Peyer's patch (tissue), 4 donors: Measurements from ENCODE around the gene PAPOLB.
A peak's percentile ranks its signal among the peaks of the same experiment; 100 is the strongest.

Experiments used
- POLR2A ChIP-seq, 2 donors: fragments of 450-650 bp; IDR thresholded peaks; one replicate each; pipeline ENCODE4 v1.5.1; 2017; ENCODE audit warnings: antibody characterized with exemption in 2 of 2, mild to moderate bottlenecking in 2 of 2, moderate library complexity in 2 of 2
- TF ChIP-seq, protein P1 (sequence below), 6 experiments: fragments of 450-650 bp in 4 of 6; fragments of 200-600 bp in 2 of 6; sonication (generic) in 1 of 6; IDR thresholded peaks; one replicate each; pipeline ENCODE4 v1.5.1; 2017 to 2019; ENCODE audit warnings: antibody characterized with exemption in 6 of 6, mild to moderate bottlenecking in 3 of 6, moderate library complexity in 1 of 6

DNA sequence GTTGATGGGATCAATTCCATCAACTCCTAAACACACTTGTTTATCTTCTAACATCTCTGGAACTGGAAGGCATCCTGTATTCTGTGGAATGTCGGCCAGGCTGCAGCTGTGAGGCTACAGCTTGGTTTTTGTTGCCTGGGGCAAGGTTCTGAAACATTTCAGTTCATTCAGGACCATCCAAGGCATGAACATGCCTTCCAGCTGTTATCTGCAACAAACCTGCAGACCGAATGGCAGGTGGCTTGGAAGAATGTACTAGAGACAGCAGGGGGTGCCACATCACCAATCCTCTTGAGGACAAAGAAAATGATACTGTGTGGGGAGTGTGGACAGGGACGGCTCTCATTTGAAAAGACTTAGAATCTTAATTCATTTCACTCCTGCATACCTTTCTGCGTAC is 12.4 kb downstream of the PAPOLB start:
- TF ChIP-seq, protein P1, sequence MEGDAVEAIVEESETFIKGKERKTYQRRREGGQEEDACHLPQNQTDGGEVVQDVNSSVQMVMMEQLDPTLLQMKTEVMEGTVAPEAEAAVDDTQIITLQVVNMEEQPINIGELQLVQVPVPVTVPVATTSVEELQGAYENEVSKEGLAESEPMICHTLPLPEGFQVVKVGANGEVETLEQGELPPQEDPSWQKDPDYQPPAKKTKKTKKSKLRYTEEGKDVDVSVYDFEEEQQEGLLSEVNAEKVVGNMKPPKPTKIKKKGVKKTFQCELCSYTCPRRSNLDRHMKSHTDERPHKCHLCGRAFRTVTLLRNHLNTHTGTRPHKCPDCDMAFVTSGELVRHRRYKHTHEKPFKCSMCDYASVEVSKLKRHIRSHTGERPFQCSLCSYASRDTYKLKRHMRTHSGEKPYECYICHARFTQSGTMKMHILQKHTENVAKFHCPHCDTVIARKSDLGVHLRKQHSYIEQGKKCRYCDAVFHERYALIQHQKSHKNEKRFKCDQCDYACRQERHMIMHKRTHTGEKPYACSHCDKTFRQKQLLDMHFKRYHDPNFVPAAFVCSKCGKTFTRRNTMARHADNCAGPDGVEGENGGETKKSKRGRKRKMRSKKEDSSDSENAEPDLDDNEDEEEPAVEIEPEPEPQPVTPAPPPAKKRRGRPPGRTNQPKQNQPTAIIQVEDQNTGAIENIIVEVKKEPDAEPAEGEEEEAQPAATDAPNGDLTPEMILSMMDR (IDR thresholded peaks at IDR 0.05) = peak in 3 of 6 experiments; percentile 13 to 25 (median 20)
- TF ChIP-seq POLR2A (IDR thresholded peaks at IDR 0.05) = no peak
